OCI-LY3 (cell line): ENCODE results near the gene CACNA2D1.

Source experiments
- H2AFZ ChIP-seq: fragments of 200-600, 300-600 bp; shearing (Covaris generic); 2 replicates; pipeline ENCODE4 v1.6.0; 2014; ENCODE audit warnings: antibody characterized with exemption, low read depth, low read length
- H3K27ac ChIP-seq: fragments of 200-600, 300-600 bp; sonication (generic); 2 replicates; pipeline ENCODE4 v1.5.1; 2014; ENCODE audit warnings: mild to moderate bottlenecking, low read length, moderate library complexity, mixed read lengths
- H3K27me3 ChIP-seq: fragments of 200-600, 300-600 bp; sonication (generic); 2 replicates; pipeline ENCODE4 v1.6.1; 2014; ENCODE audit warnings: low read depth, low read length, mixed read lengths
- H3K36me3 ChIP-seq: fragments of 200-600, 300-600 bp; sonication (generic); replicated peaks from 2 replicates; pipeline ENCODE3; 2014; ENCODE audit warnings: low read depth, low read length, mixed read lengths
- H3K4me1 ChIP-seq: fragments of 300-600, 200-600 bp; sonication (generic); 2 replicates; pipeline ENCODE4 v1.6.1; 2014; ENCODE audit warnings: low read length, mixed read lengths
- H3K4me2 ChIP-seq: fragments of 200-600, 300-600 bp; sonication (generic); 2 replicates; pipeline ENCODE4 v1.6.1; 2014; ENCODE audit warnings: low read length, mixed read lengths
- H3K4me3 ChIP-seq: fragments of 300-600, 200-600 bp; sonication (generic); 2 replicates; pipeline ENCODE4 v1.5.1; 2014; ENCODE audit warnings: antibody characterized with exemption, mild to moderate bottlenecking, low read length, moderate library complexity
- H3K79me2 ChIP-seq: fragments of 300-600, 200-600 bp; shearing (Covaris generic); 2 replicates; pipeline ENCODE4 v1.6.1; 2014; ENCODE audit warnings: mild to moderate bottlenecking, low read length, mixed read lengths
- H3K9ac ChIP-seq: fragments of 300-600, 200-600 bp; shearing (Covaris generic); 2 replicates; pipeline ENCODE4 v1.6.0; 2014; ENCODE audit warnings: mild to moderate bottlenecking, low read length, moderate library complexity
- H3K9me3 ChIP-seq: fragments of 200-600, 300-600 bp; shearing (Covaris generic); 2 replicates; pipeline ENCODE4 v1.6.1; 2014; ENCODE audit warnings: low read length, mixed read lengths; ENCODE audit not compliant: insufficient read depth
- H4K20me1 ChIP-seq: fragments of 200-600, 300-600 bp; sonication (generic); 2 replicates; pipeline ENCODE4 v1.6.1; 2016; ENCODE audit warnings: low read length, mixed read lengths; ENCODE audit not compliant: insufficient read depth
- EZH2phosphoT487 ChIP-seq: fragments of 200-600 bp; shearing (Covaris generic); IDR thresholded peaks from 2 replicates; pipeline ENCODE4 v1.6.1; 2018; ENCODE audit warnings: antibody characterized with exemption, mixed run types, low read depth
- TF ChIP-seq, protein P1 (sequence below): fragments of 200-600, 300-600 bp; sonication (generic); IDR thresholded peaks from 2 replicates; pipeline ENCODE4 v1.5.1; 2014; ENCODE audit warnings: antibody characterized with exemption, low read length, low read depth

Gene CACNA2D1

GRCh38 chr7:81929386-81929785, 514.2 kb downstream of the CACNA2D1 start:
- no peaks in the 10 kb centered on the region for H4K20me1 ChIP-seq
- no peak overlapping the region for H2AFZ ChIP-seq
- no peaks in the 10 kb centered on the region for H3K79me2 ChIP-seq
- no peaks in the 10 kb centered on the region for H3K36me3 ChIP-seq
- H3K9me3 ChIP-seq, result no peaks in the 10 kb centered on the region
- no peak overlapping the region for H3K27ac ChIP-seq
- TF ChIP-seq, protein P1, sequence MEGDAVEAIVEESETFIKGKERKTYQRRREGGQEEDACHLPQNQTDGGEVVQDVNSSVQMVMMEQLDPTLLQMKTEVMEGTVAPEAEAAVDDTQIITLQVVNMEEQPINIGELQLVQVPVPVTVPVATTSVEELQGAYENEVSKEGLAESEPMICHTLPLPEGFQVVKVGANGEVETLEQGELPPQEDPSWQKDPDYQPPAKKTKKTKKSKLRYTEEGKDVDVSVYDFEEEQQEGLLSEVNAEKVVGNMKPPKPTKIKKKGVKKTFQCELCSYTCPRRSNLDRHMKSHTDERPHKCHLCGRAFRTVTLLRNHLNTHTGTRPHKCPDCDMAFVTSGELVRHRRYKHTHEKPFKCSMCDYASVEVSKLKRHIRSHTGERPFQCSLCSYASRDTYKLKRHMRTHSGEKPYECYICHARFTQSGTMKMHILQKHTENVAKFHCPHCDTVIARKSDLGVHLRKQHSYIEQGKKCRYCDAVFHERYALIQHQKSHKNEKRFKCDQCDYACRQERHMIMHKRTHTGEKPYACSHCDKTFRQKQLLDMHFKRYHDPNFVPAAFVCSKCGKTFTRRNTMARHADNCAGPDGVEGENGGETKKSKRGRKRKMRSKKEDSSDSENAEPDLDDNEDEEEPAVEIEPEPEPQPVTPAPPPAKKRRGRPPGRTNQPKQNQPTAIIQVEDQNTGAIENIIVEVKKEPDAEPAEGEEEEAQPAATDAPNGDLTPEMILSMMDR, result no peak
- no peak for TF ChIP-seq EZH2phosphoT487
- H3K9ac ChIP-seq, result no peak overlapping the region
- H3K4me2 ChIP-seq, result no peak overlapping the region
- no peaks in the 10 kb centered on the region for H3K27me3 ChIP-seq
- peaks cover 30% of the 10 kb centered on the region for H3K4me1 ChIP-seq
- no peak overlapping the region for H3K4me3 ChIP-seq

DNA sequence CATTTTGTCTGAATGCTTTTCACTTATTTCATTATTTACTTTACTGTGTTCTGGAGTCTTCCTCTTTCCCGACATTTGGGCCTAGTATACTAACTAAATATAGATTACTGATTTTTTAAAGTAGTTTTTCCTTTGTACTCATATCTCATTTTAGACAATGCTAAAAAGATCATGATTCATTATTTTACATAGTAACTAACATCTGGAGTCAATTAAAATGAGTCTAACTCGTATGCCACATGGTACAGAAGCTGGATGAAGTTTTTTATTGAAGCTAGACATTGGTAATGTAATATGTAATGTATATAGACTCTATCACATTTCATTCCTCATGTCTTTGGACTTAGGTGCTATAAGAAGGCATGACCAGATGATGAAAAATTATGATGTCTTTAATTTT, 517.4 kb downstream of the CACNA2D1 start:
- Histone ChIP-seq H3K27ac (peak overlapping the region; percentile 64), H3K79me2 (no peaks in the 10 kb centered on the region), H3K9ac (0 out of 2 replicates have a peak overlapping the region, but pooled peaks have one; percentile 35), H3K4me1 (peaks cover 31% of the 10 kb centered on the region), H2AFZ (no peak overlapping the region), H4K20me1 (no peaks in the 10 kb centered on the region), H3K4me3 (peak overlapping the region; percentile 43; the same call in 1 of the 2 replicates), H3K4me2 (peak overlapping the region; percentile 71), H3K36me3 (no peaks in the 10 kb centered on the region), H3K27me3 (no peaks in the 10 kb centered on the region), H3K9me3 (no peaks in the 10 kb centered on the region)
- no peak for TF ChIP-seq EZH2phosphoT487
- TF ChIP-seq, protein P1, result no peak

- Histone ChIP-seq H4K20me1 (no peaks in the 10 kb centered on the region), H3K4me3 (peak overlapping the region; percentile 43), H3K27ac (peak overlapping the region; percentile 64), H3K4me1 (peaks cover 31% of the 10 kb centered on the region), H3K27me3 (no peaks in the 10 kb centered on the region), H3K4me2 (peak overlapping the region; percentile 71), H3K79me2 (no peaks in the 10 kb centered on the region), H3K36me3 (no peaks in the 10 kb centered on the region), H3K9me3 (no peaks in the 10 kb centered on the region), H2AFZ (no peak overlapping the region), H3K9ac (peak overlapping the region; percentile 35; the same call in 1 of the 2 replicates)
- TF ChIP-seq, protein P1, result no peak
- TF ChIP-seq EZH2phosphoT487, result no peak
Observed at GRCh38 chr7:81925530-81925929, 518.0 kb downstream of the CACNA2D1 start.

GRCh38 chr7:81924494-81924893, 519.1 kb downstream of the CACNA2D1 start:
- no peak overlapping the region for H3K27ac ChIP-seq
- TF ChIP-seq EZH2phosphoT487, result no peak
- TF ChIP-seq, protein P1, result no peak
- H3K36me3 ChIP-seq, result no peaks in the 10 kb centered on the region
- no peak overlapping the region for H3K9ac ChIP-seq
- no peaks in the 10 kb centered on the region for H3K79me2 ChIP-seq
- H3K27me3 ChIP-seq, result no peaks in the 10 kb centered on the region
- H3K4me3 ChIP-seq, result no peak overlapping the region
- H3K4me2 ChIP-seq, result no peak overlapping the region
- H3K4me1 ChIP-seq, result peaks cover 31% of the 10 kb centered on the region
- H4K20me1 ChIP-seq, result no peaks in the 10 kb centered on the region
- H3K9me3 ChIP-seq, result no peaks in the 10 kb centered on the region
- no peak overlapping the region for H2AFZ ChIP-seq
